ENCODE measurements around the gene RBBP8NL. TPM values are rescaled to one million over a fixed set of nuclear protein-coding genes. Genes with fewer than 3 reads are reported as not detected.
"Not testable (repeated sequence)": the region's sequence is repeated elsewhere in the genome, so short reads cannot be mapped to it uniquely, and the experiment has no call there.

Gene RBBP8NL
- polyA plus RNA-seq, 3 donors = 0.09 to 0.61 TPM; not detected in 1

DNA sequence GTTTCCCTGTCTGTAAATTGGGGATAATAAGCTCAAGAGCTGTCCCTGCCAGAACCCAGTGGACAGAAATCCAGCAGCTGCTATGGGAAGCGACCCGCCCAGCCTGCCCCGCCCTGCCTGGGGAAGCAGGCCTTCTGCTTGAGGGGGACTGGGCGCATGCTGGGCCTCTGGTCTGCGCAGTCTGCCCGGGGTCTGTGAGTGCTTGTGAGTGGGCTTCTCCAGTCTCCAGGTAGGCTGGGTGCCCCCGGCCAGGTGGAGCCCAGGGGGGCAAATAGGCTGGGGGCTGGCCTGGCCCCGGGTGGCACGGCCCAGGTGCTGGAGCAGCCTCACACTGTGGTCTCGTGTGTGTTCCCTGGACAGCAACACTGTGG lies 648 bp upstream of the RBBP8NL start:
- H3K27ac ChIP-seq (ENCODE audit: low read depth, low read length) = no peak overlapping the region

GRCh38 chr20:62426699-62427131 lies 624 bp downstream of the RBBP8NL start:
- WGBS, 3 donors = 28 to 70% (median 59%) methylated on average over 22 of the region's 22 CpGs
- H3K27ac ChIP-seq (ENCODE audit: low read depth, low read length) = no peak overlapping the region

More for the DNA sequence above, 648 bp upstream of the RBBP8NL start:
- WGBS, 3 donors = 80 to 85% (median 81%) methylated on average over 9 to 10 of the region's 10 CpGs

- not testable (repeated sequence) for H3K27ac ChIP-seq (ENCODE audit: low read depth, low read length)
- 98 to 100% (median 100%) methylated on average over 3 to 4 of the region's 4 CpGs for WGBS, 3 donors
Observed at GRCh38 chr20:62426059-62426348, 1.3 kb downstream of the RBBP8NL start.

DNA sequence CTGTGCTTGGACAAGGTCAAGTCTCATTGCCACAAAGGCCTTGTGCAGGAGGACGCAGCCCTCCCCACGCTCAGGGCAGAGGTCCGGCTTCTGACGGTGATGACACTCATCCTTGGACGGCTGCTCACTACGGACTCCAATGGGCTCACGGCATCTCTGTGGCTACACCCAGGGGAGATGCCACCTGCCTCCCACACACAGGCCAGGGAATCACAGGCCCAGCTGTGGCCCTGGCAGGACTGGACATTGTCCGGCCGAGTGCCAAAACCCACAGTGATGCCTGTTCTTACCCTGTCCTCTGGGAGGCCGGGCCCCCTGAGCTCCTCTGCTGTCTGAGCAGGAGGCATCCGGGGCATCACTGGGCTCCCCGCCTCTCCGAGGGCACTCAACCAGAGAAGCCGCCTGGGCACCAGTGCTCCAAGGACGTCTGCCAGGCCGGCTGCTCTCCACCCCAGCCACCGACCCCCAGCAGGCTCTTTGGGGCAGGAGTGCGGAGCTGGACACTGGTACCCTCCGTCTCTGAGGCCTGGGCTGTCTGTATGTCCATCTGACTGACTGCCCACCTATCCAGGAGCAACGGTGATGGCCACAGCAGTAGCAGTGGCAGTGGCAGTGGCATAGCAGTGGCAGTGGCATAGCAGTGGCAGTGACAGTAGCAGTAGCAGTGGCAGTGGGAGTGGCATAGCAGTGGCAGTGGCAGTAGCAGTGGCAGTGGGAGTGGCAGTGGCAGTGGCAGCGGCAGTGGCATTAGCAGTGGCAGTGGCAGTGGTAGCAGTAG lies 1.9 kb downstream of the RBBP8NL start:
- WGBS, 3 donors = 86 to 89% (median 87%) methylated on average over 21 of the region's 21 CpGs
- H3K27ac ChIP-seq (ENCODE audit: low read depth, low read length) = no peak overlapping the region

DNA sequence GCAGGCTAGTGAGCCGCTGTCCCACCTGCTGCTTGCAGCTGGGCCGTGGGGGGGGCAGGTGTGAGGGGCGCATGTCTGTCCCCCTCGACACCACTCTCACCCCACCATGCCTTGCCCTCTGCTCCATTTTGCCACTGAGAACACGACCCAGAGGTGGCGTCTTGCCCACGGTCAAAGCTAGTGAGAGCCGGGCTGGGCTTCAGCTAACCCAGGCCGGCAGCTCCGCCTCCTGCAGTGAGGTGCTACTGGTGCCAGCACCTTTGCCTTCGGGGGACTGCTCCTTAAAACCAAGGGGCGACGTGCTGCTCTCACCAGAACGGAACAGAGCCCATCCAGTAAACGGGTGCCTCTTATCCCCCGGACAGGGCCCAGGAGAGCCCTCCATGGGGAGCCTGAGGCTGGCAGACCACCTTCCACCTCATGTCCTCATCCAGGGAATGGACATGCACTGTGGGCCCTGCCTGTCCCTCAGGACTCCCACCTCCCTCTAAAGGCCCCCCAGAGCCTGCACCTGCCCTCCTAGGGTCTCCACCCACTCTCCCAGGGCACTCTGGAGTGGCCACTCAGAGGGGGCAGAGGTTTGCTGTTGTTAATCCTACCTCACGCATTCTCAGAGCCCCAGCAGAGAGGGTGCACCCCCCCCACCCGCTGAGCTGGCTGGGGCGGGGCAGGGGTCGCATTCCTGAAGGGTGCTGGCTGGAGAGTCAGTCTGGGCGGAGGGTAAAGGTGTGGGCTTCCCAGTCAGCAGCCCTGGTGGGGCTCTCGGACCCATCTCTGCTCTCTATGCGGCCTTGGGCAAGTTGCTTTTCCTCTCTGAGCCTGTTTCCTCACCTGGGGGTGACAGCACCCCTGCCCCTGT lies 2.9 kb downstream of the RBBP8NL start:
- 63 to 78% (median 65%) methylated on average over 22 to 23 of the region's 23 CpGs for WGBS, 3 donors
- no peak overlapping the region for H3K27ac ChIP-seq (ENCODE audit: low read depth, low read length)

DNA sequence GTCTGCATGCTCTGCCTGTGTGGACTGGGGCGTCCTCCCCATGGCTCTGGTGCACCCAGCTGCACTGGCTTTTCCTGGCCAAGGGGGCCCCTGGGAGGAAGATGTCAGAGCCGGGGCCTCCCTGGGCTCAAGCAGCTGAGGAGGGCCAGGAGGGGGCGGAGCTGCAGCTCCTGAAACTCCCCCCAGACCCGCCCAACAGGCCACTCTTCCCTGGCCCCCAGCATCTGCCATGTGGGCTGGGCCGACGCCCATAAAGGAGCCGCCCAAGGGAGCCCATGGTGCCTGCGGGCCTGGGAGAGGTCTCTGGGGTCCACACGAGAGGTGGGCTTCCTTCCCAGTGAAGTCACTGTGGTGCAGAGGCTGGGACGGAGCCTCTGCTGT lies 4.0 kb downstream of the RBBP8NL start:
- WGBS, 3 donors = 30 to 85% (median 46%) methylated on average over 10 of the region's 10 CpGs
- H3K27ac ChIP-seq (ENCODE audit: low read depth, low read length) = no peak overlapping the region

- WGBS, 3 donors = 78 to 92% (median 84%) methylated on average over 19 to 20 of the region's 20 CpGs
- H3K27ac ChIP-seq (ENCODE audit: low read depth, low read length) = no peak overlapping the region
Observed at GRCh38 chr20:62422636-62423325, 4.6 kb downstream of the RBBP8NL start.

GRCh38 chr20:62421716-62421990 lies 5.7 kb downstream of the RBBP8NL start:
- H3K27ac ChIP-seq (ENCODE audit: low read depth, low read length) = no peak overlapping the region
- 89 to 91% (median 89%) methylated on average over 6 of the region's 6 CpGs for WGBS, 3 donors

DNA sequence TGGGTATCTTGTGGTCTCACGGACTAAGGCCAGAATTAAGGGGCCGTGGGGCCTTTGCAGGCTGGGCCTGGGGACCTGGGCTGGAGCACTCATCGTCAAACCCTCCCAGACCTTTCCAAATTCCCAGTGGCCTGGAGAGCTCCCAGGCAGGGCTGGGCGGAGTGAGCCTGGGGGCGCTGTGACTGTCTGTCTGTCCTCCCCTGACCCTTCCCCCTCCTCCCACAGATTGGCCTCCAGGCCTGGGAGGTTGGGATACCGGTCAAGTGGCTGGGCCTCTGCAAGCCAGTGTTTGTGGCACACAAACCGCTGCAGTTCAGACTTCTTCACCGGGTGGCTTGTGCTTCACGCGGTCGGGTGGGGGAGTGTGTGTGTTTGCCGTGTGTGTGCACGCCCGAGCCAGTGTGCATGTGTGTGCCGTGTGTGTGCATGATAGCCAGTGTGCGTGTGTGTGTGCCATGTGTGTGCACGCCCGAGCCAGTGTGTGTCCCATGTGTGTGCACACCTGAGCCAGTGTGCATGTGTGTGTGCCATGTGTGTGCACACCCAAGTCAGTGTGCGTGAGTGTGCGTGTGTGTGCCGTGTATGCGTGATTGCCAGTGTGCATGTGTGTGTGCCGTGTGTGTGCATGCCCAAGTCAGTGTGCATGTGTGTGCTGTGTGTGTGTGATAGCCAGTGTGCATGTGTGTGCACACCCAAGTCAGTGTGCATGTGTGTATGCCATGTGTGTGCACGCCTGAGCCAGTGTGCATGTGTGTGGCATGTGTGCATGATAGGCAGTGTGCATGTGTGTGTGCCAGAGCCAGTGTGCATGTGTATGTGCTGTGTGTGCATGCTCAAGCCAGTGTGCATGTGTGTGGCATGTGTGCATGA lies 6.3 kb downstream of the RBBP8NL start:
- WGBS, 3 donors = 84 to 89% (median 86%) methylated on average over 24 of the region's 24 CpGs
- H3K27ac ChIP-seq (ENCODE audit: low read depth, low read length) = no peak overlapping the region

DNA sequence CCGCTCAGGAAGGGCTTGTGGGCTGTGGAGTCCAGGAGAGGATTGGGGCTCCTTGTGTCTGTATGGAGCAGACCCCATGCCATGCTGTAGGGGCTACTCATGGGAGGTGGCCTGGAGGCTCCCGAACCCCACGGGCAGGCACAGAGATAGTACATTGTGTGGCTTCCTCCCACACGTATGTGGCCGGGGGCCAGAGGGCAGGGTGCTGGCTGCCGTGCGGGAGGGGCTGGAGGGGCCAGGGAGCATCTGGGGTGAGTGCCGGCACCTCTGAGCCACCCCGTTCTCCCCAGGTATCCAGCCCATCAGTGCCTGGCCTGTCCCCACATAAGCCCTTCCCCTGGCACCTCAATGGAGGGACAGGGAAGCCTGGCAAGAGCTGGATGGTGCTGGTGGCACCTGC lies 7.6 kb downstream of the RBBP8NL start:
- H3K27ac ChIP-seq (ENCODE audit: low read depth, low read length) = no peak overlapping the region
- 67 to 78% (median 70%) methylated on average over 9 of the region's 9 CpGs for WGBS, 3 donors

GRCh38 chr20:62418709-62419487 lies 8.4 kb downstream of the RBBP8NL start:
- WGBS, 3 donors = 80 to 85% (median 80%) methylated on average over 18 to 19 of the region's 19 CpGs
- no peak overlapping the region for H3K27ac ChIP-seq (ENCODE audit: low read depth, low read length)

DNA sequence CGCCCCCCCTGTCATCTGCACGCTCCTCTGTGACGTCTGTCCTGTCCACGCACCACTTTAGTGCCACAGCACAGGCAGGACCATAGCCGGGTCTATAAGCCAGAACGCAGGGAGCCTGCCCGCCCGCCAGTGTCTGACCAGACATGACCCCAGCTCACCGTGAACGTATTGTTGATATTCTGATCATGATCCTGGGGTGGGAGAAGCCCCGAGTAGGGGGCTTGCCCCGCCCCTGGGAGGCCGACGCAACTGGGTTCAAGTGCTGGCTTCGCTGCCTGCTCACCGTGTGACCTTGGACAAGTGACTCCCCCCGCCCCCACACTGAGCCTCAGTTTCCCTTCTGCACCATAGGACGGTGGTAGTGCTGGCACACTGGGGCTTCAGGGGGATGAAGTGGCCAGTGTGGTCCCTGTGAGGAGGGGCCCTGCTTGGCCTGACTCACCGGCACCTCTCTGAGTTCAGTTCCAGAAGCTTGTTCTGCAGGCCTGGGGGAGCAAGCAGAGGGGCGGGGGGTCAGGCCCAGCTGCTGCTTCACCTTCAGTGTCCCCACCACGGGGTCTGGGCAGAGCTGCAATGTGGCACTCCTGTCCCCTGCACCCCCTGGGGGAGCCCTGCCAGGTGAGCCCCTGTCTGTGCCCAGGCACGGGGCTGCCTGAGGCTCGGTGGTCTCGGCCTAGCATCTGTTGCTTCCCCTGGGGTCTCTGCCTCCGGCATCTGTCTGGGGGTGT lies 9.2 kb downstream of the RBBP8NL start:
- no peak overlapping the region for H3K27ac ChIP-seq (ENCODE audit: low read depth, low read length)
- 74 to 87% (median 76%) methylated on average over 23 to 25 of the region's 25 CpGs for WGBS, 3 donors

DNA sequence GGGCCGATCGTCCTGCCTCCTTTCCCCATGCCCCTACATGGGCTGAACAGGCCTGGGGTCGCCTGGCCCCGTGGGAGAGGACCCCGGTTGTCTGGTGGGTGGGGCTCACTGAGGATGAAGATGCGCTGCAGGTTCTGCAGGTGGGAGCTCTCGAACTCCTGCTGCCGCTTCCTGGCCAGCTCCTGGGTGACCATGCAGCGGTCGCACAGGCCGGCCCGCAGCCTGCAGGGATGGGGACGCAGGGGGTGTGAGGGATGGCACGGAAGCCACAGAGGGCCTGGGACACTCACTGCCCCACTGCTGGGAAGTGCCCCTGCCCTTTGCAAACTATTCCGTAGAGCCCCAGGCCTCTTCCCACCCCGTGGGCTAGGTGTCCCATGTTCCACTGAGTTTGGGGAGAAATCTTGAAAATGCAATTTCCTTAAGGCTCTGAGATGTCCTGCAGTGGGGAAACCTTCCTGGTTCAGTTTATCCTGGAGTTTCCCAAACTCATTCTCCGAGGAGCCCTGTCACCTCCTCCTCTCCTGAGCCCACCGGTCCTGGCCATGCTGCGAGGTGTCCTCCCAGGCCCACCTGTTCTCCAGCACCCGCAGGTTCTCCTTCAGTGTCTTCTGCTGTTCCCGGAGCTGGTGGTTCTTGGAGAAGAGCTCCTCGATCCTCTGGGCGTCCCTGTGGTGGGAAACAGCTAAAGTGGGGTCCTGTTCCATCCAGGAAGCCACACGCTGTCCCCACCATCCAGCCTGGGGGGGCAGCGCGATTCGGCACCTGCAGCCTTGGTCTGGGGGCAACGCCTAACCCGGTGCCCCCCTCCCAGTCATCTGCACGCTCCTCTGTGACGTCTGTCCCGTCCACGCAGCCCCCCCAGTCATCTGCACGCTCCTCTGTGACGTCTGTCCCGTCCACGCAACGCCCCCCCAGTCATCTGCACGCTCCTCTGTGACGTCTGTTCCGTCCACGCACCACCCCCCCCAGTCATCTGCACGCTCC lies 10.4 kb downstream of the RBBP8NL start:
- WGBS, 3 donors = 80 to 89% (median 81%) methylated on average over 40 to 43 of the region's 43 CpGs

DNA sequence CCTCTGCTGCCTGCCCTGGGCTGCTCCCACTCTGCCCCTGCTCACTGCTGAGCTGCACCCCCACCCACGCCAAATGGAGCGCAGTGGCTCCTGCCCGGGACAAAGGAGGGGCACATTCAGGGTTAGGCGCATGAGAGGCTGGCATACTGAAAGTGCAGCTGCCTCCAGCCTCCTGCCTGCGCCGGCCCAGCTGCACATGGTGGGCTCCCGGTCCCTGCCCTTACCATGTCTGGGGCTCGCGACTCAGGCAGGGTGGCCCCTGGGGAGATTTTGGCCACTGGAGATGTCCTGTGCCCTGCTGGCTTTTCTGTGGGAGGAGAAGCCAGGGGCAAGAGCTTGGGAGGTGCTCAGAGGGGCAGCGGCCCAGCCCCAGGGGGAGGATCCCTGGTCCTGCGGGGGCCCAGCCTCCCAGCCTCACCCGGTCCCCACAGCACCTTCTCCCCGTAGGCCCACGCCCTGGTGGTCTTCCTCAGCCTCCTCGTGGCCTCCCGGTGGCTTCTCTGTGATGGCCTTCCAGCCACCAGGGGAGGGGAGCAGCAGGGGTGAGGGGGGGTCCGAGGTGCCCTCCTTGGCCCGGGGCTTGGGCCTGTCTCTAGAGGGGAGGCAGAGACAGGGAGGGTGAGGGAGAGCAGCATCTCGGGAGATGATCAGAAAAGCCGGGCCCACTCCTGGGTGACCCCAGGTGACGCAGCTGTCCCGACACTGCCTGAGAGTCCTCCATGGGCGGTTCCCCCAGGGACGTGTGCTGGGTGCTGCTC lies 11.8 kb downstream of the RBBP8NL start:
- no peak overlapping the region for H3K27ac ChIP-seq (ENCODE audit: low read depth, low read length)
- WGBS, 3 donors = 74 to 91% (median 76%) methylated on average over 24 of the region's 24 CpGs

More for the DNA sequence above, 10.4 kb downstream of the RBBP8NL start:
- H3K27ac ChIP-seq (ENCODE audit: low read depth, low read length) = no peak overlapping the region

DNA sequence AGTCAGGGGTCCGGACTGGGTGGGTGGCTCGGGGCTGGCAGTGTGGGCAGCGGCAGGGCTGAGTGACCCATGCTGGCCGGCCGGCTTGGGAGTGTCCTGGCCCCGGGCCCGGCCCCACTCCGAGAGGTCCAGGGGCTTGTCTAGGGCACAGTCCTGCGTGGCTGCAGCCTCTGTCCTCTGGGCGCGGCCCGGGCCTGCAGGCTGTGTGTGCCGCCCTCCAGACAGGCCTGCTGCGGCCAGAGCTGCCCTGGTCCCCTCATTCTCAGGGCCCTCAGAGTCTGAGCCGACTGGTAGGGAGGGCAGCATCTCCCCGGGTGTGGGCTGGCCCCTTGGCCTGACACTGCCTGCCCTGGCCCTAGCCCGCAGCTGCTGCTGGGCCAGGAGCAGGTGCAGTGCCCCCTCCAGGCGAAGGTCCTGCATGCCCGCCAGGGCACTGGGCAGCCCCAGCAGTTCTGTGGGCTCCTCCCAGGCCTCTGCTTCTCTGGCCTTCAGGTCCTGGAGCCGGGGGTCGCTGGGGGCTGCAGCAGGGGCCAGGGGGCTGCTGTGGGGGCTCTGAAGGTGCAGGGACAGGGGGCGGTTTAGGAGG lies 13.3 kb downstream of the RBBP8NL start:
- no peak overlapping the region for H3K27ac ChIP-seq (ENCODE audit: low read depth, low read length)
- WGBS, 3 donors = 79 to 90% (median 81%) methylated on average over 17 to 22 of the region's 22 CpGs

Data from adipose tissue (tissue), 3 donors.